NCI-H526 treated with DMSO at 0.1 percent for 48 hours (cell line): ENCODE data around the gene PKDREJ.
A peak's percentile ranks its signal among the peaks of the same experiment; 100 is the strongest.
"Not testable (repeated sequence)": the region's sequence is repeated elsewhere in the genome, so short reads cannot be mapped to it uniquely, and the experiment has no call there.

Experiments
- DNase-seq: peaks from one replicate; lab custom pipeline; 2025; lab: John Stamatoyannopoulos, UW

The PKDREJ gene, protein sequence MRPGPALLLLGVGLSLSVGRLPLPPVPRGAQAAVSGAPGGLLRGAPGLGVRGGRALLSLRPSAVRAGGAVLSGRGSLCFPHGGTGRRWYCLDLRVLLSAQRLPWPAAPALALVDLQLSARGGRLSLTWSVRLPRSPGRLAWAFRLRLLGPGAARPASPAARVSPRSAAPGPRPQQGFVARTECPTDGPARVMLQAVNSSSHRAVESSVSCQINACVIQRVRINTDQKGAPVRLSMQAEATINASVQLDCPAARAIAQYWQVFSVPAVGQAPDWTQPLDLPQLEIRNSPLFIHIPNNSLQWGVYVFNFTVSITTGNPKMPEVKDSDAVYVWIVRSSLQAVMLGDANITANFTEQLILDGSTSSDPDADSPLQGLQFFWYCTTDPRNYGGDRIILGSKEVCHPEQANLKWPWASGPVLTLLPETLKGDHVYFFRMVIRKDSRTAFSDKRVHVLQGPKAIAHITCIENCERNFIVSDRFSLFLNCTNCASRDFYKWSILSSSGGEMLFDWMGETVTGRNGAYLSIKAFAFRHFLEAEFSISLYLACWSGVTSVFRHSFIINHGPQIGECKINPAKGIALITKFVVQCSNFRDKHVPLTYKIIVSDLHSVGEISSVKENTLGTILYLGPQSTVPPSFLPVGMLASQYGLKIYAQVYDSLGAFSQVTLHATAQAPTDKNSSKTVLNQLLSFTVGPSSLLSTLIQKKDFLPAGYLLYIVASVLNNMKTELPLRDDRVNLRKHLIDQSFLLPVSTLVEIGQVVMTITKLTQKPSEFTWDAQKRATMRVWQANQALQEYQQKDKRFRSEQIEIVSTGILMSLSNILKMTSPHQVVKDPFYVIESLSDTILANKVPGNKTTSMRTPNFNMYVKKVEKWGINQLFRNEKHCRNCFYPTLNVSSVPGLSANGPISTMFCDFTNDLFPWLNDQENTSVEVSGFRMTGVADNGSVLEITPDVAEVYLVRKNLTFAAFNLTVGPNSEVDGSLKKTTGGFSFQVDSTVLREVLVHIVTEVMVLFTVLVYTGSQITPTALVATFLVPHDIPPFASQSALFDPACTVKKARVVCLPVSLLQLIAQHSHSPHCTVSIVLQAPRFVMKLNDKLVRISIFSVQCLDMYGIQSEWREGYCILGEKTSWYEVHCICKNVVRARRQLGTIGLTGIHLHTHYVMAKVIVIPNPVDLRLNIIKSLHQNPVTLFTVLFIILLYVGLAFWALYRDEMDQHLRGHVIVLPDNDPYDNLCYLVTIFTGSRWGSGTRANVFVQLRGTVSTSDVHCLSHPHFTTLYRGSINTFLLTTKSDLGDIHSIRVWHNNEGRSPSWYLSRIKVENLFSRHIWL (N-terminal part only)

DNA sequence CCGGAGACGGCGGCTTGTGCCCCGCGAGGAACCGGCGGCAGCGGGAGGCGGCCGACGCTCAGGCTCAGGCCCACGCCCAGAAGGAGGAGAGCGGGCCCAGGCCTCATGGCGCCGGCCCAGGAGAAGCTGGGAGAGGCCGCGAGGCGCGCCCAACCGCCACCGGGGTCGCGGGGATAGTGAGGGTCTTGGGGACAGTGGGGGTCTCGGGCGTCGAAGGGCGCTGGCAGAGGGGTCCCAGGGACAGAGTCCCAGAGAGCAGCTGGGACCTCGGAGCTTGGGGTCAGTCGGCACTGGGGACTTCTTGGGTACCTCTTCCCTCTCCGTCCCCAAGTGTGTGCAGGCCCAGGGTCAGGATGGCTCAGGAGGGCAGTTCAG lies at the start of gene PKDREJ:
PKDREJ (minus strand) TSS at position 128 of the 375 bp plus-strand sequence; CDS start at position 107, 21 bp downstream.
- DNase-seq, result no peak

DNA sequence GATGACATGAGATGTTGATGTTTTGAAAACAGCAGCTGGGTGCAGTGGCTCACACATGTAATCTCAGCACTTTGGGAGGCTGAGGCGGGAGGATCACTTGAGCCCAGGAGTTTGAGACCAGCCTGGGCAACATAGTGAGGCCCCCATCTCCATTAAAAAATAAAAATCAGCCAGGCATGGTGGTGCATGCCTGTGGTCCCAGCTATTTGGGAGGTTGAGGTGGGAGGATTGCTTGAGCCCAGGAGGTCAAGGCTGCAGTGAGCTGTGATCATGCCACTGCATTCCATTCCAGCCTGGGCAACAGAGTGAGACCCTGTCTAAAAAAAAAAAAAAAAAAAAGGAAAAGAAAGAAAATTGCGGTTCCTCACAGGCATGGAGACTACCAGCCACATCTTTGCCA lies 49.7 kb upstream of the PKDREJ start:
- DNase-seq, result not testable (repeated sequence)

DNA sequence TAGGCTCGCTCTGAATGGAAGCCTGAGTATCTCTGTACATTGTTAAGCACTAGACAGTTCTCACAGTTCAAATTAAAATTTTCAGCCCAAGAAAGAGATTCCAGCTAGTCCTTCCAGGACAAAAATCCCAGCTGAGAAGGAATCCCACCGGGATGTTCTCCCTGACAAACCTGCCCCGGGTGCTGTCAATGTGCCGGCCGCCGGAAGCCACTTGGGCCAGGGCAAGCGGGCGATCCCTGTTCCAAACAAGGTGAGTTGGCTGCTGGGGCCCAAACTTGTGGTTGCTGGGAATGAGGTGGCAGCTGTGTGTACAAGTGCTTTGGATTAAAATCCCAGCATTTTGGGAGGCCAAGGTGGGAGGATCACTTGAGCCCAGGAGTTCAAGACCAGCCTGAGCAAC lies 48.9 kb upstream of the PKDREJ start:
- no peak for DNase-seq

DNA sequence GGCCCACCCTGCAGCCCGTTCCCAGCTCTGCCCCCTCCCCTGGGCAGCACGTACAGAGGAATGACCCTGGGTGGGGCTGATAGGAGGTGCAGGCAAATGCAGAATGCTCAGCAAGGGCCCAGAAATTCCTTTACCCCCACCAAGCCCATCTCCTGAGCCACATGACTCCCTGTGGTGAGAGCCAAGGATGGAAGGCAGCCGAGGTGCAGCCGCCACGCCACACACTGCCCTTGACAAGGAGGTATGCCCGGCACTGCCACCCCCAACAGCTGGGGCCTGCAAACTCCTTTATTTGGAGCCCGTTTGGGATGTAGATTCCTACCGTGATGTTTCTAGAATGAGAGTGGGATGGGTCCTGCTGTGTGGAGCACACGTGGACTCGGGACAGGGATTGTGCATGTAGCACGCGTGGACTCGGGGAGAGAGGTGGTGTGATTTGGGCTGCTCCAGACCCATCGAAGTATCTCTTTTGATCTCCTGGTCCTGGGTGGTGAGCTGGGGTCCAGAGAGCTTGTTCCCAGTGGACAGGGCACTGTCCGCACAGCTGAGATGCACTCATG lies 46.5 kb upstream of the PKDREJ start:
- DNase-seq, result no peak

DNA sequence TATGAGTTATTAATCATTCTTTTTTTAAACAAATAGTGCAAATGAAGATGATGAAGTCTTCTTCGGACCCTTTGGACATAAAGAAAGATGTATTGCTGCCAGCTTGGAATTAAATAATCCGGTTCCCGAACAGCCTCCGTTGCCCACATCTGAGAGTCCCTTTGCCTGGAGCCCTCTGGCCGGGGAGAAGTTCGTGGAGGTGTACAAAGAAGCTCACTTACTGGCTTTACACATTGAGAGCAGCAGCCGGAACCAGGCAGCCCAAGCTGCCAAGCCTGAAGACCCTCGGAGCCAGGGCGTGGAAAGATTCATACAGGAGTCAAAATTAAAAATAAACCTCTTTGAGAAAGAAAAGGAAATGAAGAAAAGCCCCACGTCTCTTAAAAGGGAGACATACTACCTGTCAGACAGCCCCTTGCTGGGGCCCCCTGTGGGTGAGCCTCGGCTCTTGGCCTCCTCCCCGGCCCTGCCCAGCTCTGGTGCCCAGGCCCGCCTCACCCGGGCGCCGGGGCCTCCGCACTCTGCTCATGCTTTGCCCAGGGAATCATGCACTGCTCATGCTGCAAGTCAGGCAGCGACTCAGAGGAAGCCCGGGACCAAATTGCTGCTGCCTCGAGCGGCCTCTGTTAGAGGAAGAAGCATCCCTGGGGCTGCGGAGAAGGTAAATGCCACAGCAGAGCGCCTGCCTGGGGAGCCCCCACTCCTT lies 45.3 kb upstream of the PKDREJ start:
- no peak for DNase-seq

DNA sequence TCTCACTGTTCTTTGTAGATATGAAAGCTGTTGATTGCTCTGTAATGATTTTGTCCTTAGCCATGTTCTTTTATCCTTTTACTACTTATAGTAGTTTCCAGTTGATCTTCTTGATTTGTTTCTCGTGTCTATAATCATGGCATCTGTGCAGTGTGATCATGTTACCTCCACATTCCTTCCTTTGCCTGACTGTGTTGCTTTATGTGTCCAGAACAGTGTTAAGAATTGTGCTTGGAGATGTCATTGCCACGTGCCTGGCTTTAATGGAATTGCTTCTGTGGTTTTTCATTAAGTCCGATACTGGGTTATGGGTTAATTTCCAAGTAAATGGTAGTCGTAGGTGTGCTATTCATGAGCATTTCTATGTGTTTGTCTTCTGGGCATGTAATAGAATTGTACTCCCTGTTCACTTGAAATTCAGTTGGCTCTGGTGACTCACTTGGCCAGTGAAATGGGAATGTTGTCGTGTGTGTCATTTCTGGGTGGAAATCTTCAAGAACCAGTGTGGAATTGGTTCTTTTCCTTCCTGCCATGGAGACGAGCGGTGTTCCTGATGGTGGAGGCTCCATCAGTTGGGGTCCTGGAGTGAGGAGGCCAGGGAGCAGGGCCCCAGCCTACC lies 40.3 kb upstream of the PKDREJ start:
- no peak for DNase-seq

DNA sequence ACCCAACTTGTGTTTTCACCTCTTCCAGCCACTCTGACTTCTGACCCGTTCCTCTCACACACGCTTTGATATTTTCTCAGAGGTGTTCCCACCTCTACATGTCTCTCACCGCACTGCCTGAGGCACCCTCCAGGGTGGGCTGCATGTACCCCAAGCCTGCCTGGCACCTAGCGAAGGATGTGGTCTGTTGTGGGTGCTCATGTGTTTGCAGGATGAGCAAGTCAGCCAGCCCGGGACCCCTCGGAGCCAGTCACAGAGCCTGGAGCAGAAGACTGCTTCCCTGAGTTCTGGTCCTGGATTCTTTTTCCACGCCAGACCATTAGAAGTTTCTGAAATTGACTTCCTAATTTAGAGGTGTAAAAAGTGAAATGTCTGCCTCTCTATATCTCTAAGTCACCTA lies 37.3 kb upstream of the PKDREJ start:
- no peak for DNase-seq

DNA sequence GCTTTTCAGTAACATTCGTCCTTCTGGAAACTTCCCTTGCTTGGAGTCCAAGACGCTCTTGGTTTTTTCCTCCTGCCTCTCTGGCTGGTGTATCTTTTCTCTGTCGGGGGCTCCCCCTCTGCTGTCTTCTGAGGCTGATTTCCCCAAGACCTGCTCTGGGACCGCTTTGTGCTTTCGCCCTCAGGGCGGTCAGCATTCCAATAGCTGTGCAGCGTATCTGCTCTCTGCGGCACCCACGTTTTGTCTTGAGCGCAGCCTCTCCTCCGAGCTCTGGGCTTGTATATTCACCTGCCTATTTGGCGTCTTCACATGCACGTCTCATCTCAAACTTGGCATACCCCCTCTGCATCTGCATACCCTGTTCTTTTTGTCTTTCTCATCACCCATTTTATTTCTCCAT lies 36.0 kb upstream of the PKDREJ start:
- DNase-seq, result no peak

DNA sequence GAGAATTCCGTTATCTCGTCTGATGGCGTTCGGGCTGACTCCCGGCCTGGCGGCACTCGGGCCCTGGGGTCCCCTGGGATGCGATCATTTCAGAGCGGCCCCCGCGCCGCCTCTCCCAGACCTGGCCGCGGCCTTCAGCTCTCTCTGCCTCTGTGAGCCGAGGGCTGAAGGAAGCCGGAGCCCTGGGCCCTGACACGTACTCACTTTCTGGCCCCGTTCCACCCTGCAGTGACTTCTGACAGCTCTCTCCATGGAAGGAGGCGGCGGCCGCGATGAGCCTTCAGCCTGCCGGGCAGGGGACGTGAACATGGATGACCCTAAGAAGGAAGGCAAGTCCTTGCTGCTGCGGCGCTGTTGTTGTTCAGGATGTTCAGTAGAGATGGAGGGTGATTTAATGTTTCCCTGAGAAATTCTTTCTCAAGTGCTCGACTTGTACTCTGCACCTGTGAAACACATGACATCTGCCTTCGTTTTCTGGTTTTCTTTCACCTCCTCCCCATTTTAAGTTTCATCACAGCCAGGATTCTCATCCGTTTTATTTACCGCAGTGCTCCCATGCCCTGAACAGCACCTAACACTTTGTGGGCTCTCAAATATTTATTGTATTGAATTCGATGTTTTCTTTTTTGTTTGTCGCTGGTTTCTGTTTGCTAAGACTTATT lies 34.1 kb upstream of the PKDREJ start:
- no peak for DNase-seq

DNA sequence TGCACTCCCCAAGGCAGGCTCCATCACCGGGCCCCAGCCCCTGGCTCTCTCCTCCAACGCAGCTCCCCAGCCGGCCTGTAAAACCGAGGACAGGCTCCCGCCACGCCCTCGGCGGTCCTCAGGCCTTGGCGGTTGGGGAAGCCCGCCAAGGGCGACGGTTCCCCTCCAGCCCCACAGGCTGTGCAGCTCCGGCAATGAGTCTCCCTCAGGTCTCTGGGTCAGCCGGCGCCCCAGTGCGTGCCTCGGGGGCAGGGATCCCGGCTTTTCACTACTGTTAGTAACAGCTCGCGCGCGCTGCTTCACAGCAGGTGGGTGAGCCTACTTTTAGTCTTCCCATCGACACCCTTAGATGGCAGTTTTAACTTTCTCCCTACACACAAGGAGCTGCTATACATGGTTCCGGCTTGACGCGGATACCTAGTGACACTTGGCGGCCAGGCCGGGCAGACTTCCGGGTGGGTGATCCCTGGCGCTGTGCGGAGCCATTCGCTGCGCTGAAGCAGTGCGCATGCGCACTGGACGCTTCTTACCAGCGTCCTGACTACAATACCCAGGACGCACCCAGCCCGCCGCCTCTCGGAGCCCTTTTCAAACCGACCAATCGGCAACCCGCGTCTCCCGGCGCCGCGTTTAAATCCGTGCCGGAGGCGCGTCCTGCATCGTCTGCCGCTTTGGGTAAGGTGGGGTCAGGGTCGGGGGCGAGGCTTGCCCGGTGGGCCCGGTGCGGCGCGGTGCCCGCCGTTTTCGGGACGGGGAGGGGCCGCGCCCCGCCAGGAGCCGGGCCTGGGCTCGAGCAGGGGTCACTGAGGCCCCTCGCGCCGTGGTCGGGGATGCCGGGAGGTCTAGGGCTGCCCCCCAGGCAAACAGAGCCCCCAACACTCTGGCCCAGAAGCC lies 33.4 kb upstream of the PKDREJ start, which contains the start of gene GTSE1:
GTSE1 (plus strand) TSS at position 614 of the 894 bp plus-strand sequence. CDS start 531 bp downstream, outside the sequence.
- peak; percentile 88 for DNase-seq

DNA sequence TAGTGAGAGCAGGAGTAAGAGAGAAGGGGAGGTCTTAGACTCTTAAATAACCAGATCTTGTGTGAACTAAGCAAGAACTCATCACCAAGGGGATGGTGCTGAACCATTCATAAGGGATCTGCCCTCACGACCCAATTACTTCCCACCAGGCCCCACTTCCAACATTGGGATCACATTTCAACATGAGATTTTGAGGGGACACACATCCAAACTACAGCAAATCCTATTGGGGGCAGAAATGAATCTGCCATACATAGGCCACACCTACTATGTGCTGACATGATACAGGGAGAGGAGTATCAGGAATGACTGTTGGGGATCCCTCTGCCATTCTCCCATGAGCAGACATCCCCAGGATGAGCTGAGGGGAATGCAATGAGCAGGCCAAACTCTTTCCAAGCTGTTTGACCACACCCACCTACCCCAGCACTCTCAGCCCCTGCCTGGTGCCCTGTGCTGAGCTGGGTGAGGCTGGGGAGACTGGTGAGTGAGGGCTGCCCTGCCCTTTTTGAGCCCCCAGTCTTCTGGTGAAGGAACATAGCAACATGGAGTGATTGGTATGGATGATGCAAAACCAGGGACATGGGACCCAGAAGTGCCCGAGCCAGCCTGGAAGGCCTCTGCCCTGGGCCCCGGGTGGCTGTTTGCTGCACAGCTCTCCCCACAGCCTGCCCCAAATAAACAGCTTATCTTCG lies 32.3 kb upstream of the PKDREJ start:
- no peak for DNase-seq

DNA sequence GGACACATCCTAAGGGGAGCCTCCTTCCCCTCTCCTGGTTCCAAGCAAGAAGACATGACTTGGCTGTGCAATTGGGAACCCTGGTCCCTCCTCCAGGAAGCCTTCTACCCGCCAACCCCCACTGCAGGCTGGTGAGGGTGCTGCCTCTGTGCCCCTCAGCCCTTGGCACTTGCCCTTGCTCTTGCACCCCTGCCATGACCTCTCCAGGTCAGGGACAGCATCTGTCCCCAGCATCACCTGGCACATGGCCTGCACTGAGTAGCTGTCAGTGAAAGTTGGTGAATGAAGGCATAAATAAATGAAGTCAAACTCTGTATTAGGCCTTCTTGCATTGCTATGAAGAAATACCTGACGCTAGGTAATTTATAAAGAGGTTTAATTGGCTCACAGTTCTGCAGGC lies 31.6 kb upstream of the PKDREJ start:
- DNase-seq, result no peak

DNA sequence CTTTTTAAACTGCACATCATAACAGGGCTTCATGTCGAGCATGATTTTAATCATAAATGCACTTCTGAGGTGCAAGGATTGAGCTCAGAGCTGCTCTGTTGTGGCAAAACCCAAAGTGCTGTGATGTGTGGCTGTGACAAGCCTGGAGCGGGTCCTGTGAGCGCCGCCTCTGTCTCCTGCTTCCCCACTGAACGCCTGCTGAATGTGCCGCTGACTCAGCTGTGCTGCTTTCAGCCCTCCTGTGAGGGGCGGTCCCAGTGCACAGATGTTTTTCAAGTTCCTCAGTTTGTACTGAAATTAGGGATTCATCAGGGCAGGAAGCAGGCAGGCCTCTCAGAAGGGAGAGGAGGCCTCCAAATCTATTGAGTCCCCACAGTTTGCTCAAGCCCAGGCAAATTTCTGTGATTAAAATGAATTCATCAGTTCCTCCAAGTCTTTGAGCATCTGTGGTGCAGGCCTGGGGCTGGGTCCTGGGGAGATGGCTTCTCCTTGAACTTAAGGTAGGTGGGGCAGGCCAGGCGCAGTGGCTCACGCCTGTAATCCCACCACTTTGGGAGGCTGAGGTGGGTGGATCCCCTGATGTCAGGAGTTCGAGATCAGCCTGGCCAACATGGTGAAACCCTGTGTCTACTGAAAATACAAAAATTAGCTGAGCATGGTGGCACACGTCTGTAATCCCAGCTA lies 30.6 kb upstream of the PKDREJ start:
- DNase-seq, result peak; percentile 13

DNA sequence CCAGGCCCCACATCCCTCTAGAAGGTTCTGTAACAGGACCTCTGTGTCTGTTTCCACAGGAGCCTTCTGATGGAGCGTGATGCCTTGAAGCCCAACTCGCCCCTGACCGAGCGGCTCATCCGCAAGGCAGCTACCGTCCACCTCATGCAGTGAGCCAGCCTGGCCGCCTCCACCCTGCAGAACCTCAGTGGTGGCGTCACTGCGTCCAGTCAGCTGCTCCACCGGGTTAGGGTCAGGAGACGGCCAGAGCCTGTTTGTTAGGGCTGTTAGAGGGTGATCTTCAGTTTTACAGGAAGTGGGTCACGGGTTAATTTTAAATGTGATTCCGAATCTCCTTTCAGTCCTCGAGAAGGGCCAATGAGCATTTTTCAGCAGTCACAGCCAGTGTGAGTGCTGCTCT lies 29.6 kb upstream of the PKDREJ start:
- peak; percentile 88 for DNase-seq

DNA sequence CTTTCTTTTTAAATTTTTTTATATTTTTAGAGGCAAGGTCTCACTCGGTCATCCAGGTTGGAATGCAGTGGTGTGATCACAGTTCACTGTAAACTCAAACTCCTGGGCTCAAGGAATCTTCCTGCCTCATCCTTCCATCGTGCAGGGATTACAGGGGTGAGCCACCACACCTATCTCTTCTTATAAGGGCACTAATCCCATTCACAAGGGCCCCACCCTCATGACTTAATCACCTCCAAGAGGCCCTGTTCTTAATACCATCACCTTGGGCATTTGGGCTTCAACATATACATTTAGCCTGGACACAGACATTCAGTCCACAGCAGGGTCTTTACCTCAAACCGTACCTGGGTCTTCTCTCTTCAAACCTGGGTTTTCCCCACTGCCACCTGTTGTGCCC lies 29.0 kb upstream of the PKDREJ start:
- DNase-seq, result no peak

DNA sequence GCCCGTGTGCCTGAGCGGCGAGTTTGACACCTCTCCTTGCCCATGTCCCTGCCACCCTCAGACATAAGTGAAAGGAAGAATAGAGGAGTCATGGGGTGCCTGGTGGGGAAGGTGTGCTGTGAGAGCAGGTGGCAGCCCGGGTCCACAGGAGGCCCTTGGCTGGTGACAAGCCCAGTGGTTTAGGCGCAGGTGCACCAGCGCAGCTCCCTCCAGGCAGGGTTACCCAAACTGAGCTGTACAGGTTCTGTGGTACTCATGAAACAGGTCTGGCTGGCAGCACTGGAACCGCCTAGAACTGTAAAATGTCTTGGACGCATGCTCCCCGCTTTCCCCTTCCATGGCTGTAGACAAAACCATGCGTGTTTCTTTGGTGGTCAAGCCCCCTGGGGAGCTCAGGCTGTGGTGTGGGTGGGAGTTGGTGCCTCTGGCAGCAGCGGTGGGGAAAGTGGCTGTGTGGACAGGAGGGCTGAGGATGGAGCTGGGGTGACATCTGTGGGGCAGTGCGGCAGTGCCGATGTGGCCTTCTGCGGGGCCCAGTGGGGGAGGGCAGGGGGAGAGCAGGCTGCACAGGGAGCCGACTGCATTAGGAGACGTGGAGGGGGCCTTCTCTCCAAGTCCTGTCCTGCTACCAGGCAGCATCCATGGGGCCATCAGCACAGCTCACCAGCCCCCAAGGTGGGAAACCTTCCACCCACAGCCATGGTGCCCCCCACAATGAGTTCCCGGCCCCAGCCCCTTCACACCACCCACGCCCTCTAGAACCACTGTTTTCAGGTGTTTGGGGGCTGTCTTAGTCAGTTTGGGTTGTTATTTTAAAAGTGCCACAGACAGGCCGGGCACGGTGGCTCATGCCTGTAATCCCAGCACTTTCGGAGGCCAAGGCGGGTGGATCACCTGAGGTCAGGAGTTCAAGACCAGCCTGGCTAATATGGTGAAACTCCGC lies 28.0 kb upstream of the PKDREJ start:
- DNase-seq, result no peak
